NCI-H345 treated with DMSO at 0.1 percent for 48 hours (cell line): Measurements from ENCODE around the gene MAN2B2.

ENCODE experiments used
- DNase-seq: peaks from one replicate; lab custom pipeline; 2025; ENCODE audit not compliant: unreplicated experiment; lab: John Stamatoyannopoulos, UW

Gene MAN2B2

DNA sequence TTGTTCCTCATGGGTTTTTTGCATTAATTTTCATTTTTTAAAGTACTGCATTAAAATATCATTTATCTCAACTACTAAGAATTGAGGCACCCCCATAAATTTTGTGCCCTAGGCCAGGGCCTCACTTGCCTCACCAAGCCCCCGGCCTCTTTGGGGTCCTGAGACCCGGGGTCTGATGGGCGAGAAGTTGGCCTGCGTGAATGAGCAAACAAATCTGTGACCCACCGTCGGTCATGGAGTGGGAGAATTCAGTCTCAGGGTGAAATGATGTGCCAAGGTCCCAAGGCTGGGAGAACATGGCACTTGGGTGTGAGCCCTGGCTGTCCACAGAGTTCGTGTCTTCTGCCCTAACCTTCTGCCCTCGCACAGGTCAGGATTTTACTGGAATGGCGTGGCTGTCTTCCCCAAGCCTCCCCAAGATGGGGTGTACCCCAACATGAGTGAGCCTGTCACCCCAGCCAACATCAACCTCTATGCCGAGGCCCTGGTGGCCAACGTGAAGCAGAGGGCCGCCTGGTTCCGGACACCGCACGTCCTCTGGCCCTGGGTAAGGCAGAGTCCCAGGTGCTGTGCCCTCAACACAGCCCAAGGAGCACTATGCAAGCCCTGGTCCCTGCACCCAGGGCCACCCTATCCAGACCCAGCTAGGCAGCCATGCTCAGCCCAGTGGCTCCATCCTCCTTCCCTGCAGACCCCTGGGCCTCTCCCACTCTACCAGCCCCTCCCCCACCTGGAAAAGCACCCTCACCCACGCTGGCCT is 18.0 kb downstream of the MAN2B2 start:
- no peak for DNase-seq

DNA sequence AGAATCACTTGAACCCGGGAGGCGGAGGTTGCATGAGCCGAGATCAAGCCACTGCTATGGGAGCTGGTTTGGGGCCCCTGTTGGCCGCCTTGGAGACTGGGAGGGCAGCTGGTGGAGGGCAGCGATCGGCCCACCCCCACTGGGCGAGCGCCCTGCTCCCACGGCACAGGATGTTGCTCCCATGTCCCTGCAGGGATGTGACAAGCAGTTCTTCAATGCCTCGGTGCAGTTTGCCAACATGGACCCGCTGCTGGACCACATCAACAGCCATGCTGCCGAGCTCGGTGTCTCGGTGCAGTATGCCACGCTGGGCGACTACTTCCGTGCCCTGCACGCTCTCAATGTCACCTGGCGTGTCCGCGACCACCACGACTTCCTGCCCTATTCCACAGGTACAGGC is 19.4 kb downstream of the MAN2B2 start:
- no peak for DNase-seq

DNA sequence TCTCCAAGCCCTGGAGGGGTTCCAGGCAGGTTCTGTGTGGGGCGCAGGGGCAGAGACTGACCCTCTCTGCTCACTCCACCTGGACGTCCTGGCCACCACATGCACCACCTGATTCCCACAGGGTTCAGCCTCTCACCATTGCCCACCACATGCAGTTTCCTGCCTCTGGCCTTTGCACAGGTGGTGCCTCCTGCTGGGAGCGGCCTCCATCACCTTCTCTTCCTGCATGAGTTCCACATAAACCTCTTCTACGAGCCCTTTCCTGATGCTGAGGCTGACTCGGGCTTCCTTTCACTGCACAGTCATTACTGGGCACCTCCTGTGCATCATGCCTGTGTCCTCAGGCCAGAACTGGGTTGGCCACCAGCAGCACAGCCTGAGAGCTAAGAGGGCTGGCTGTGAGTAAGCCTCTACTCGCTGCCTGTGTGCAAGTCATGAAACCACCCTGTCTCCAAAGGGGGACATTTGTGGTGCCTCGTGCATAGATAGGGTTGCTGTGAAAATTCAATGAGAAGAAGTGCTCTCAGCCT is 19.9 kb downstream of the MAN2B2 start:
- no peak for DNase-seq

- DNase-seq = no peak
Measured at GRCh38 chr4:6595897-6596537, 21.0 kb downstream of the MAN2B2 start.

DNA sequence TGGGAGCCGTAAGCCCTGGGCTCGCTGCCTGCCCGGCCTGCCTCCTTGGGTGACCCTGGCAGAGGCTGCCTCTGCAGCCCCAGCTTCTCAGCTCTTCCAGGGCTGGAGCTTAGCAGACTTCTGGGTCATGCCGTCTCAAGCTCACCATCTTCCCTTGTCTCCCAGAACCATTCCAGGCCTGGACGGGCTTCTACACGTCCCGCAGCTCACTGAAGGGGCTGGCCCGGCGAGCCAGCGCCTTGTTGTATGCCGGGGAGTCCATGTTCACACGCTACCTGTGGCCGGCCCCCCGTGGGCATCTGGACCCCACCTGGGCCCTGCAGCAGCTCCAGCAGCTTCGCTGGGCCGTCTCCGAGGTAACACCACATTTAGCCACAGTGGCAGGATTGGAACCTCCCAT is 22.0 kb downstream of the MAN2B2 start:
- DNase-seq = no peak

DNA sequence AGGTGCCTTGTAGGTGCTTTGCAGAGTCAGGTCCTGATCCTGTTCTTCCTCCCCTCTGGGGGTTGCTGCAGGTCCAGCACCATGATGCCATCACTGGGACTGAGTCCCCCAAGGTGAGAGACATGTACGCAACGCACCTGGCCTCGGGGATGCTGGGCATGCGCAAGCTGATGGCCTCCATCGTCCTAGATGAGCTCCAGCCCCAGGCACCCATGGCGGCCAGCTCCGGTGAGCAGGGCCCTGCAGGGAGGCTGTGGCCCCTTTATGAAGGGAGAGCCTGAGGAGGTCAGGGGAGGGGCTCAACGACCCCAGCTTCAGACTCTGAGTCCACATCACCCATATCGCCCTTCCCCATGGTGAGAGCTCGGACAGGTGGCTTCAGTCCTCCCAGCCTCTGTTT is 23.1 kb downstream of the MAN2B2 start:
- no peak for DNase-seq

DNA sequence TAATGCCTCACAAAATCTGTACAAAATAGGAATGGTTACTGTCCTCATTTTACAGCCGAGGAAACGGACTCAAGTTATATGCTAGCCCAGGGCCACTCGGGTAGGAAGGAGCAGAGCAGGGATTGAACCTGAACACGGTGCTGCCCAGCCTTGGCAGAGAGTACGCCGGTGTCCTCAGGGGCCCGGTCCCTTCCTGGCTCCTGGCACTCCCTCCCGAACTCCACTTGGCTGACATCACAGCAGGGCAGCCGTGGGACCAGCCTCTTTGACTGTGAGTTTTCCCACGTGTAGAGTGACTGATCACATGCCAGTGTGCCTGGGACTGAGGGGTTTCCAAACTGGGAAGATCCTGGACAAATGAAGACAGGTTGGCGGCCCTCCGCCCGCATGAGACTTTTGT is 23.7 kb downstream of the MAN2B2 start:
- DNase-seq = no peak

DNA sequence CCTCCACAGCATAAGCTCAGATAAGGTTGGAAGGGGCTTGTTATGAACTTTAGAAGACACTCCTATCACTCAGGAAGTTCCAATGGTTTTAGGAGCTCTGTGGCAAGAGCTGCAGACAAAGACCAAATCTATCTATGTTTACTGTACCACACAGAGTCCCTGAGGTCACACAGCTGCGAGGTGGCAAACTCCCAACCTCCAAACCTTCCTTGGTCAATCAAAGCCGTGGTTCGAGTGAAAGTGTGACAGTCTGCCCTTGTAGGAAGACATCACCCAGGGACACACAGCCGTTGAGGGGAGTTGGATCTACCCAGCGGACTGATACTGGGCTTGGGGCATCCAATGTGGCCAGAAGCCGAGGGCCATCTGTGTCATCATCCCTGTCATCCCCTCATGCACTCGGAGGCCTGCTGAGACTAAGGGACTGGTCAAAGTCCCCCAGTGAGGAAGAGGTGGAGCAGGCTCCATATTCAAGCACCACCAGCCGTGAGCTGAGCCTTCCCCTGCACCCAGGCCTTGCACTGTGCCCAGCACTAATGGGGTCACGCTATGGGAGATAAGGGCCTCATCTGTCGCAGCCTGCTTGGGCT is 26.8 kb downstream of the MAN2B2 start:
- DNase-seq = no peak

GRCh38 chr4:6602289-6602688 is 27.3 kb downstream of the MAN2B2 start:
- no peak for DNase-seq

DNA sequence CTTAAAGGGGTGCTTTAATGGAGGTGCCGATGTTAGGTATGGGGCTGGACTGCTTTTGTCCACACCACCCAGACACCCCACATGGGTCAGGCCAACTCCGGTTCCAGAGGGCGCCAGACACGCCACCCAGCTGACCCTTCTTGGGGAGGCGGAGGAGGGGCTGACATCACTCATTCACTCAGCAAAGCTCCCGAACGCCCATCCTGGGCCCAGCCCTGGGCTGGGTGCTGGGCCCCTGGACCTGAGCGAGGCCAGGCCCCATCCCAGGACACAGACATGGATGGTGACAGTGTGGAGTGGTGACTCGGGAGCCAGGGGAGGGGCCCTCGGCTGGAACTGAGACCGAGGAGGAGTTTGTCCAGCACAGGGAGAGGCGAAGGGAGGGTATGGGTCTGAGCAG is 28.1 kb downstream of the MAN2B2 start:
- no peak for DNase-seq

DNA sequence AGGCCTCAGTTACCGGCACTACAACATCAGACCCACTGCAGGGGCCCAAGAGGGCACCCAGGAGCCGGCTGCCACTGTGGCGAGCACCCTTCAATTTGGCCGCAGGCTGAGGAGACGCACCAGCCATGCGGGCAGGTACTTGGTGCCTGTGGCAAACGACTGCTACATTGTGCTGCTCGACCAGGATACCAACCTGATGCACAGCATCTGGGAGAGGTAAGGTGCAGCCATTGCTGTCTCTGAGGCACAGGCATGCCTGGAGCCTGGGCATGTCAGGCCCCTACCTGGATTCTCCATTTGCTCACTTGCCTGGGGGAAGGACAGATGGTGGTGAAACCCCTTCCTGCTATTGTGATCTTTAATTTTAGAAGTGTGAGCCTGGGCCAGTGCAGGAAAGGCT is 30.1 kb downstream of the MAN2B2 start:
- DNase-seq = no peak

- DNase-seq = no peak
Measured at GRCh38 chr4:6605605-6606004, 30.6 kb downstream of the MAN2B2 start.

GRCh38 chr4:6606465-6607235 is 31.7 kb downstream of the MAN2B2 start:
- no peak for DNase-seq

DNA sequence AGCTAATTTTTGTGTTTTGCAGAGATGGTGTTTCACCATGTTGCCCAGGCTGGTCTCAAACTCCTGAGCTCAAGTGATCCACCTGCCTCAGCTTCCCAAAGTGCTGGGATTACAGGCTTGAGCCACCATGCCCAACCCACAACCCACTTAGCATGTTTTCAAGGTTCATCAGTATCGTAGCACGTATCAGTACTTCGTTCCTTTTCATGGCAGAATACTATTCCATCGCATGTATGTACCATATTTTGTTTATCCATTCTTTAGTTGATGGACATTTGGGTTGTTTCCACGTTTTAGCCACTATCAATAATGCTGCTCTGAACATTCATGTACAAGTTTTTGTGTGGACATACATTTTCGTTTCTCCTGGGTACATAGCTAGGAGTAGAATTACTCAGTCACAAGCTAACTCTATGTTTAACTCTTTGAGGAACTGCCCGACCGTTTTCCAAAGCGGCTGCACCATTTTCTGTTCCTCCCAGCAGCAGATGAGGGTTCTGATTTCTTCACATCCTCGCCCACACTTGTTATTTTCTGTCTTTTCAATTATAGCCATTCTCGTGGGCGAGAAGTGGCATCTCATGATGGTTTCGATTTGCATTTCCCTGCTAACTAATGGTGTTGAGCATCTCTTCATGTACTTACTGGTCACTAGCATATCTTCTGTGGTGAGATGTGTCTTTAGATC is 32.5 kb downstream of the MAN2B2 start:
- DNase-seq = no peak

DNA sequence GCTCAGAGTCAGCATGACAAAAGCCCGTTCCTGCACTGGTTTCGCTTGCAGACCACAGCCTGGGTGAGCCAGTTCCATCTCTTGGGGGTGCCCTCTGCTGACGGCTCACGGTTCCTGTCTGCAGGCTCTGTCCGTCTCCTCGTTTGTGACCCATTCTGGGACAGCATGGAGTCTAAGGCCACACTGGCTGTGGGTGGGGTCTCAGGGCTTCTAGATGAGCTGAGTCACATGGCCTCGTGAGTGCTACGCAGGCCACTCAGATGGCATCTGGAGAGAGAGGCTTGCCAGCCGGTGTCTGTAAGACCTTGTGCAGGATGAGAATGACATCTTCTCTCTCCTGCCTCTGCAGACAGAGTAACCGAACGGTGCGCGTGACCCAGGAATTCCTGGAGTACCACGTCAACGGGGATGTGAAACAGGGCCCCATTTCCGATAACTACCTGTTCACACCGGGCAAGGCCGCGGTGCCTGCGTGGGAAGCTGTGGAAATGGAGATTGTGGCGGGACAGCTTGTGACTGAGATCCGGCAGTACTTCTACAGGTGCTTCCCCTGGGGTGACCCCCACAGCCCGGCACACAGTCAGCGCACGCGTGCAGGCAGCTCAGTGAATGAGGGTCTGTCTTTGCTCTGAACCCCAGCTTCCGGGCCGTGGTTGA is 33.9 kb downstream of the MAN2B2 start:
- DNase-seq = no peak

- no peak for DNase-seq
Measured at GRCh38 chr4:6609415-6610079, 34.6 kb downstream of the MAN2B2 start.

GRCh38 chr4:6610856-6611430 is 36.0 kb downstream of the MAN2B2 start:
- DNase-seq = no peak

DNA sequence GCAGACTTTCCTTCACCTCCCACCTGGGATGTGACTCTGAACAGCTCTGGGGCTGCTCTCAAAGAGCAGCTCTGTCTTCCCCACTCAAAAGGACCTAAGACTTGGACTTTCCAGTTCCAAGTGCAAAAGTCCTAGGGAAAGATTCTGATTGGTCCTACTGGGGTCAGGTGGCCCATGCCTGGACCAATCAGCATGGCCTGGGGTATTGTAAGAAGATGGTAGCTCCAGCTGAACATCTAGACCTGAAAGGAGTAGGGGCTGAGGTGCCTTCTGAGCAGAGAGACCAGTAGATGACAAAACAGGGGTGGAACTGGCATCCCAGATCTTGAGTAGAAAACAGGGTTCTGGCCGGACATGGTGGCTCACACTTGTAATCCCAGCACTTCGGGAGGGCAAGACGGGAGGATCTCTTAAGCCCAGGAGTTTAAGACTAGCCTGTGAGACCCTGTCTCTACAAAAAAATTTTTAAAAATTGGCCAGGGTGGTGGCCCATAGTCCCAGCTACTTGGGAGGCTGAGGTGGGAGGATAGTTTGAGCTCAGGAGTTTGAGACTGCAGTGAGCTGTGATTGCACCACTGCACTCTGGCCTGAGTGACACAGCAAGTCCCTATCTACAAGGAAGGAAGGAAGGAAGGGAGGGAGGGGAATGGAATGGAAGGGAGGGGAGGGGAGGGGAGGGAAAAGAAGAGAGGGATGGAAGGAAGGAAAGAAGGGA is 38.1 kb downstream of the MAN2B2 start:
- DNase-seq = no peak
